ENCODE measurements around the gene SH3BP1. TPM values are rescaled to one million over a fixed set of nuclear protein-coding genes. Genes with fewer than 3 reads are reported as not detected.

SH3BP1 gene
- total and polyA plus RNA-seq, 8 donors, result 2.0 to 9.3 (median 3.9) TPM

DNA sequence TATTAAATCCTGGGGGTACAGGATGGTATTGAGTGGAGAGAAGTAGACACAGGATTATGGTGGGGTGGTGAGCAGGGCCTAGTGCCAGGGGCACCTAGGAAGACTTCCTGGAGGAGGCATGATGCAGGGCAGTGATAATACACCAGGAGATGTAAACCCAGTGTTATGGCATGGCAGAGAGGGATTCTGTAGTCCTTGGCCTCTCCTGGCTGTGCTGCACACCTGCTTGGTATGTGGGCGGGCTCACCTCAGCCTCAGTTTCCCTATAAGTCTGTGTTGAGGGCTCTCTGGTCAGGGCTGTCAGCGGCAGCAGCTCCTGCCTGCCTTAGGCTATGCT, 21.2 kb downstream of the SH3BP1 start:
- Histone ChIP-seq H3K27ac (no peak overlapping the region), H3K9me3 (no peaks in the 10 kb centered on the region), H3K4me3 (no peak overlapping the region), H3K4me1 (peaks cover 0 to 11% (median 0%) of the 10 kb centered on the region in 3 donors), H3K27me3 (no peaks in the 10 kb centered on the region), H3K36me3 (peaks cover 0 to 3% (median 0%) of the 10 kb centered on the region in 3 donors)
- WGBS, 2 donors, result 65 to 77% methylated on average over 2 of the region's 2 CpGs
- intact Hi-C loops (cut with DNase I), result no loop called here
- TF ChIP-seq, protein P1, sequence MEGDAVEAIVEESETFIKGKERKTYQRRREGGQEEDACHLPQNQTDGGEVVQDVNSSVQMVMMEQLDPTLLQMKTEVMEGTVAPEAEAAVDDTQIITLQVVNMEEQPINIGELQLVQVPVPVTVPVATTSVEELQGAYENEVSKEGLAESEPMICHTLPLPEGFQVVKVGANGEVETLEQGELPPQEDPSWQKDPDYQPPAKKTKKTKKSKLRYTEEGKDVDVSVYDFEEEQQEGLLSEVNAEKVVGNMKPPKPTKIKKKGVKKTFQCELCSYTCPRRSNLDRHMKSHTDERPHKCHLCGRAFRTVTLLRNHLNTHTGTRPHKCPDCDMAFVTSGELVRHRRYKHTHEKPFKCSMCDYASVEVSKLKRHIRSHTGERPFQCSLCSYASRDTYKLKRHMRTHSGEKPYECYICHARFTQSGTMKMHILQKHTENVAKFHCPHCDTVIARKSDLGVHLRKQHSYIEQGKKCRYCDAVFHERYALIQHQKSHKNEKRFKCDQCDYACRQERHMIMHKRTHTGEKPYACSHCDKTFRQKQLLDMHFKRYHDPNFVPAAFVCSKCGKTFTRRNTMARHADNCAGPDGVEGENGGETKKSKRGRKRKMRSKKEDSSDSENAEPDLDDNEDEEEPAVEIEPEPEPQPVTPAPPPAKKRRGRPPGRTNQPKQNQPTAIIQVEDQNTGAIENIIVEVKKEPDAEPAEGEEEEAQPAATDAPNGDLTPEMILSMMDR (IDR thresholded peaks at IDR 0.05), result no peak
- ATAC-seq (no peak), FAIRE-seq (no peak), DNase-seq (no peak)

DNA sequence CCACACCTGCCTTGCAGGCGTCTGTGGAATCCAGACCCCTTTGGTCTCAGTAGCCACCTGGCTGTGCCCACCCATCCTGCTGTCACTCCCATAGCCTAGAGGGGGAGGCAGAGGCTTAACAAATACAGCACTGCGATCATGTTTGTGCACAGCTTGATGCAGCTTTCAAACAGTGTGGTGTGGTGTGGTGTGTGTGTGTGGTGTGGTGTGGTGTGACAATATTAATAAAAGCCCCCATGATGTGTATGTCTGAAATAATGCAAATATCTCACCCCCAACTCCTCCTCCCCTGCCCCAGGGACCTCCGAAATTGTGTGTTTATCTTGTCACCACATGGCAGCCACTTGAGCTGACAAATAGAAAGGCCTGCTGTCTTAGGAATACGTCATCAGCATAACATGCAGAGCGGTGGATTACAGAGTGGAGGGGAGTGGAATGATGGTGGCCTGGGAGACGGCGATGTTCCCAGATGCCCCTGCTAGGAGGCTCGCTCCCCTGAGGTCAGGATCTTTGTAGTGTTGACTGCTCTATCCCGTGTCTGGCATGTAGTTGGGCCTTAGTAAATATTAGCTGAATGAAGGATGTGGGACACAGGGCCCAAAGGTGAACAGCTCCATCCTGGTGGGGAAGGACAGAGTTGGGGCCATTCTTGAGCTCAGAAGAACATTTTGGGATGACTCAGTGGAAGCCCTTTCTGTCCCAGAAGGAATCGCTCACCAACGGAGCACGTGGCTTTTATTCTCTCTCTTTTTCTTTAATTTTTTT, 21.9 kb downstream of the SH3BP1 start:
- no peaks in the 10 kb centered on the region for H3K27me3 ChIP-seq
- intact Hi-C loops (cut with DNase I), result no loop called here
- peaks cover 0 to 11% (median 0%) of the 10 kb centered on the region in 3 donors for H3K4me1 ChIP-seq
- no peak overlapping the region for H3K27ac ChIP-seq
- 51 to 58% methylated on average over 12 of the region's 12 CpGs for WGBS, 2 donors
- DNase-seq (peak in 1 of 6 donors; percentile 15), ATAC-seq (peak in 1 of 4 donors; percentile 6), FAIRE-seq (no peak)
- H3K4me3 ChIP-seq, result no peak overlapping the region
- no peaks in the 10 kb centered on the region for H3K9me3 ChIP-seq
- TF ChIP-seq, protein P1 (IDR thresholded peaks at IDR 0.05), result no peak
- peaks cover 0 to 3% (median 0%) of the 10 kb centered on the region in 3 donors for H3K36me3 ChIP-seq

DNA sequence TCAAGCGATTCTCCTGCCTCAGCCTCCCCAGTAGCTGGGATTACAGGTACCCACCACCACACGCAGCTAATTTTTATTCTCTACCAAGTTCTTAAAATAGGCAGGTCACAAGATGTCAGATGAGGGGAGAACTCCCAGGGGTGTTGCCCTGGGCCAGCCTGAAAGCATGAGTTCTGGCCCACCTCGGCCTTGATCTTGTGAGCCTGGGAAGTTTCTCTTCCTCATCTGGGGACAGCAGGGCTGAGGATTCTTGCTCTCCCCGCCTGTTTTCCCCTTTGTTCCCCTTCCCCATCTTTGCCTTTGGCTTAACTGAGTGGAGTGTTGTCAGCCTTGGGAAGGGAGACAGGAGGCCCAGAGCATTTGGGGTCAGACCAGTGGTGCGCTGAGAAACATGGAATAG, 22.6 kb downstream of the SH3BP1 start:
- Histone ChIP-seq H3K27me3 (no peaks in the 10 kb centered on the region), H3K9me3 (no peaks in the 10 kb centered on the region), H3K4me1 (peaks cover 0 to 11% (median 0%) of the 10 kb centered on the region in 3 donors), H3K4me3 (no peak overlapping the region), H3K36me3 (peaks cover 0 to 3% (median 0%) of the 10 kb centered on the region in 3 donors), H3K27ac (no peak overlapping the region)
- intact Hi-C loops (cut with DNase I), result no loop called here
- ATAC-seq (no peak), FAIRE-seq (no peak), DNase-seq (no peak)
- TF ChIP-seq, protein P1 (IDR thresholded peaks at IDR 0.05), result no peak
- 82 to 89% methylated on average over 5 of the region's 5 CpGs for WGBS, 2 donors

DNA sequence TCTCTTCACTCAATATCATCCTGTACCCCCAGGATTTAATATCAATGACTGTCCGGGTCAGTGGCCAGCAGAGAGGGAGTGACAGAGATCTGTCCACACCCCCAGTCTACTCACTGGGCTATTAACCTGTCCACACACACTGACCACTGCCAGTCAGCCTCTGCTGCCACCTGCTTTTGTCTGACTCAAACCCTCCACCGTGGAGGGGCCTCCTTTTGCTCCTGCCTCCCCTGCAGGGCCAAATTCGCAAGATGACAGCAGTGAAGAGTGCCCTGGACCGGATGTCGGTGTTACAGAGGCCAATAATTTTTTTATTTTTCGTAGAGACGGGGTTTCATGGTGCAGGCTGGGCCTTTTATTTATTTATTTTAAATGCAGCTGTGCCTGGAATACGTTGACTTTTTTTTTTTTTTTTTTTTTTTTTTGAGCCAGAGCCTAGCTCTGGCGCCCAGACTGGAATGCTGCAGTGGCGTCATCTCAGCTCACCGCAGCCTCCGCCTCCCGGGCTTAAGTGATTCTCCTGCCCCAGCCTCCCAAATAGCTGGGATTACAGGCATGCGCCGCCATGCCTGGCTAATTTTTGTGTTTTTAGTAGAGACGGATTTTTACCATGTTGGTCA, 24.2 kb downstream of the SH3BP1 start:
- peaks cover 0 to 3% (median 0%) of the 10 kb centered on the region in 3 donors for H3K36me3 ChIP-seq
- ATAC-seq, result no peak
- WGBS, 2 donors, result 82% methylated on average over 16 of the region's 16 CpGs
- TF ChIP-seq, protein P1 (IDR thresholded peaks at IDR 0.05), result no peak
- DNase-seq, result no peak
- no peaks in the 10 kb centered on the region for H3K27me3 ChIP-seq
- H3K4me1 ChIP-seq, result peaks cover 0 to 11% (median 0%) of the 10 kb centered on the region in 3 donors
- no peaks in the 10 kb centered on the region for H3K9me3 ChIP-seq
- FAIRE-seq, result no peak
- H3K4me3 ChIP-seq, result no peak overlapping the region
- no peak overlapping the region for H3K27ac ChIP-seq
- intact Hi-C loops (cut with DNase I), result no loop called here
